Right lobe of liver (tissue), 4 donors: ENCODE data around the gene PLPPR4.

Source experiments
- CTCF ChIP-seq, 4 donors: fragments of 200-600 bp in 3 of 4; fragments of 450-650 bp in 1 of 4; IDR thresholded peaks; one replicate each; pipeline versions ENCODE4 v1.5.1 to v1.8.0; 2016 to 2022; ENCODE audit warnings: antibody characterized with exemption in 4 of 4, mild to moderate bottlenecking in 2 of 4
- POLR2A ChIP-seq: fragments of 450-650 bp; IDR thresholded peaks from one replicate; pipeline ENCODE4 v1.6.1; 2017; ENCODE audit warnings: antibody characterized with exemption, mild to moderate bottlenecking
- donor health status: DM: no; HTN: no; CAD: no.
- donor health status: DM: no; HTN: no; CAD: no.
- donor health status: DM: no; HTN: yes; CAD: no.

- TF ChIP-seq CTCF (IDR thresholded peaks at IDR 0.05) (no peak), POLR2A (no peak)
Measured at GRCh38 chr1:99282536-99282935, 18.2 kb downstream of the PLPPR4 start.
